ENCODE results near the gene U2AF1L4. TPM values are rescaled to one million over a fixed set of nuclear protein-coding genes. Genes with fewer than 3 reads are reported as not detected.

Gene U2AF1L4
- polyA plus RNA-seq, 3 donors, result 15.2 to 20.9 (median 17.2) TPM

DNA sequence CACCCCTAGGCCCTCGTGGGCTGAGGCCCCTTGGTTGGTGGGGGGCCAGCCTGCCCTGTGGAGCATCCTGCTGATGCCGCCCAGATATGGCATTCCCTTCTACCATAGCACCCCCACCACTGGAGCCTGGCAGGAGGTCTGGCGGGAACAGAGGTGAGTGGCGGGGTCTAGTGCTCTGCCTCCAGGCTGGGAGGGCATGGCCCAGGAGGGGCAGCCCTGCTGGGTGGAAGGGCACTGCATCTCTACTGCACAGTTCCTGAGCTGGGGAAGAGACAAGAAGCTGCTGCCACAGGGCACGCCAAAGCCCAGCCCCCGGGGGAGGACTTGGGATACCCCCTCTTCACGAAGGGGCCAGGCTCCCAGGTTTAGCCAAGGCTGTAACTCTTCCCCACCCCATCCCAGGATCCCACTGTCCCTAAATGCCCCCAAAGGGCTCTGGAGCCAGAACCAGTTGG is 29.8 kb downstream of the U2AF1L4 start:
- DNase-seq (ENCODE audit: low read depth in 3 of 3, low spot score in 2 of 3), result no peak

- no peak for DNase-seq (ENCODE audit: low read depth in 3 of 3, low spot score in 2 of 3)
Observed at GRCh38 chr19:35714601-35715354, 30.4 kb downstream of the U2AF1L4 start.

DNA sequence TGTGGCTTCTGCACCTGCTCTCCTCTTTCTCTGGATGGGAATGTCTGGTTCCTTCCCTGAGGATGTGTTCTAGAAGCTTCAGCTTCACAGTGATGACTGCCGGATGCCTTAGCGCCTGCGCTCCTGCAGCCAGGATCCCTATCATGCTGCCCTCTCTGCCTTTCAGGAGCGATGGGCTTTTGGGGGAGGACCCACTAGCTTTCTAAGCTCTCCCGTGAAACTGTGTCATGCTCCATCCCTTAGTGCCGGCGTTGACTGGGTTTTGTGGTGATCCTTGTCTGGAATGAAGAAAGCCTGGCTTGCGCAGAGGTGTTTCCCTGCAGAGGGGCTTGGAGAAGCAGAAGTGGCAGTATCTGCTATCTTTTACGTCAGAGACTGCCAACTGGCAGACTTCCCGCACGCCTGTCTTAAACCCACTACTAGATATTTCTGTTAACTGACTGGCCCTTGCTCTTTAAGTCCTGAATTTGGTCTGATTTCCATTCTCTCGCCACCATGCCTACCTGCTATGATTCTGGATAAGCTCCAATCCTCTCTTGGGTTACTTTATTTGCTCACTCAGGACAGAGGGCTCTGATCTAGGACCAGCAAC is 31.2 kb downstream of the U2AF1L4 start:
- DNase-seq (ENCODE audit: low read depth in 3 of 3, low spot score in 2 of 3), result no peak

DNA sequence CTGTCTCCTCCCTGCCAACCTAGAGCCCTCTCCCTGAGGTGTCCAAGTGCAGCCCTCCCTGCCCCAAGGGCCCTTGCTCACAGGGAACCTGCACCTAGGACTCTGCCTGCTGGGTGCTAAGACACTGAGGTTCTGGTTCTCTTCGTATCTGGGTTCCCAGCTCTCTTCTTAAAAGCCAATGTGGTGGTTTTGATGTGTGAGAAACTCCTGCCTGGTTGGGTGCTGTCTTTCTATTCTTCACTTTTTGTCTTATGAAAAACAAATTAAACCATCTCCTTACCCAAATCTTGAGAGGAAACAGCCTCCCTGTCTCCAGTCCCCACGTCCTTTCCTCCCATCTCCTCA is 31.7 kb downstream of the U2AF1L4 start:
- DNase-seq (ENCODE audit: low read depth in 3 of 3, low spot score in 2 of 3), result no peak

GRCh38 chr19:35712567-35713505 is 32.4 kb downstream of the U2AF1L4 start:
- no peak for DNase-seq (ENCODE audit: low read depth in 3 of 3, low spot score in 2 of 3)

DNA sequence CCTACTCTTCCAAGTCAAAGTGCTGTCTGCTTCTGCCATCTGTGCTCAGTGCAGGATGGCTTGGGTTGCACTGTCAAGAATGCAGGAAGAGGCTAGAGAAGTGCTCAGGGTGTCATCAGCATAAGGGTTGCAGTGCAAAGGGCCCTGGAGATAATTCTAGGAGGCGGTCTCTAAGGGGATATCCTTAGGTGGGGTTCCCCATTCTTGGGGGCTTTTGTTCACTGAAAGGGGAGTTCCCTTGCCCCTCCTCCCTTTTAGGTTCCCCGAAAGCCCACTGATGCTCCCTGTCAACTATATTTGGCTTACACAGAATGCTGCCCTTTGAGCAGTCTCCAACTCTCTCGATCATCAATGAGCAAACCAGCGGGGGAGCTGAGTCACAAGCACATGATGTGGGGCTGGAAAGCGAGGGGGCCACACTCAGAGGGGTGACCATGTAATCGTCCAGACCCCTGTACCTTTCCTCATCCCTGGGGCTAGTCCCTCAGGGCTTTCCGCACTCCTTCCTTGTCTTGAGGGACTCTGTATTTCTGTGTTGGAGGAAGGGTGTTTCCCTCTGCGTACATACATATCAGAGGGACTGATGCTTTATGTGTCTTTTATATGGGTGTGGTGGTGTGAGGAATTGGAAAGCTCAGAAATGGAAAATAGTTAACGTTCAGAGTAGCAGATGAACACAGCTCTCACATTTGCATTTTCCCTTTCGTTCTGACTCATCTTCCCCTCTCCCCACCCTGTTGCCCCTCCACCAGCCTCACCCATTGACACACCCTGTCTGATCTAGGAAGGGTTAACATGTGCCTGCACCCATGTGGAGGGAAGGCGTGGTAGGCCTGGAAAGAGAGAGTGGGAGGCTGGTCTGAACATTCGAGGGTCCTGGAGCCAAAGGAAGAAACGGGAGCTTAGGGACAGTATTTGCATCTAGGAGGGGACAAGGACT is 34.2 kb downstream of the U2AF1L4 start:
- DNase-seq (ENCODE audit: low read depth in 3 of 3, low spot score in 2 of 3), result no peak

- DNase-seq (ENCODE audit: low read depth in 3 of 3, low spot score in 2 of 3), result no peak
Observed at GRCh38 chr19:35708391-35708790, 36.8 kb downstream of the U2AF1L4 start.

GRCh38 chr19:35704218-35704617 is 41.0 kb downstream of the U2AF1L4 start, which contains the start of gene ZBTB32:
Gene ZBTB32, plus strand, starts transcription at chr19:35704558. Its CDS starts 10,069 bp downstream, at chr19:35714627.
- no peak for DNase-seq (ENCODE audit: low read depth in 3 of 3, low spot score in 2 of 3)

GRCh38 chr19:35703343-35703742 is 41.9 kb downstream of the U2AF1L4 start:
- DNase-seq (ENCODE audit: low read depth in 3 of 3, low spot score in 2 of 3), result no peak

DNA sequence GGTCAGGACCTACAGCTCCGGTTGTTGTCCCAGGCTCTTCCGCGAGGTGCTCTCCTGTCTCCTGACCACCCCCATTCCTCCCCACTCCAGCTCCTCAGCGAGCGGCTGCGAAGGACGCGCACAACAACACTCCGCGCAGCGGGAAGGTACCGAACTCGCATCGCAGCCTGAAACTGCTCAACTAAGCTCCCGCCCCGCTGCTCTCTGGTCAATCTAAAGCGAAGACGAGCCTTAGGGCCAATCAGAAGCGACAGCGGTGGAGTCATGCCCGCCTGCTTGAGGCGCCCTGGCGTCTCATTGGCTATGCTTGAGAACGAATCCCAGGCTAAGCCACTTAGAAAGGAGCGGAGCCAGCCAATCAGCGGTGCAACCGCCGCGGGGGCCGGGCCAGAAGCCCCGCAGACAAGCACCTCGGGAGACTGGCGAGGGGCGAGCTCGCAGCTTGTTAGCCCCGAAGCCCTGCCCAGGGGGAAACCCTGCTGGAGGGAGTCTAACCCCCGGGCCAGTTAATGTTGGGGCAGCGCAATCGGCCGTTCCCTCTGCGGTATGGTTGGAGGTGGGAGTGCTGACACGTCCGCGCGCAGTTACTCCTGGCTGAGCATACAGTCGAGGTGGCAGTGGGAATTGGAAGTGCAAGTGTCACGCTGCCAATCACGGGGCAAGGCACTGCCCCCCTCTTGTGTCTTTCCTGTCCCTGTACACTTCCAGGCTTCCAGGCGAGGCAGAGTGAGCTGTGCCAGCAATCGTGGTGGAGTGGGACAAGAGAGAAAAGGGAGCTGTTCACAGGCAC is 42.8 kb downstream of the U2AF1L4 start:
- peak; percentile 81 to 95 (median 84) for DNase-seq (ENCODE audit: low read depth in 3 of 3, low spot score in 2 of 3)

- no peak for DNase-seq (ENCODE audit: low read depth in 3 of 3, low spot score in 2 of 3)
Observed at GRCh38 chr19:35696835-35697234, 48.4 kb downstream of the U2AF1L4 start.

GRCh38 chr19:35695895-35696422 is 49.3 kb downstream of the U2AF1L4 start:
- no peak for DNase-seq (ENCODE audit: low read depth in 3 of 3, low spot score in 2 of 3)

DNA sequence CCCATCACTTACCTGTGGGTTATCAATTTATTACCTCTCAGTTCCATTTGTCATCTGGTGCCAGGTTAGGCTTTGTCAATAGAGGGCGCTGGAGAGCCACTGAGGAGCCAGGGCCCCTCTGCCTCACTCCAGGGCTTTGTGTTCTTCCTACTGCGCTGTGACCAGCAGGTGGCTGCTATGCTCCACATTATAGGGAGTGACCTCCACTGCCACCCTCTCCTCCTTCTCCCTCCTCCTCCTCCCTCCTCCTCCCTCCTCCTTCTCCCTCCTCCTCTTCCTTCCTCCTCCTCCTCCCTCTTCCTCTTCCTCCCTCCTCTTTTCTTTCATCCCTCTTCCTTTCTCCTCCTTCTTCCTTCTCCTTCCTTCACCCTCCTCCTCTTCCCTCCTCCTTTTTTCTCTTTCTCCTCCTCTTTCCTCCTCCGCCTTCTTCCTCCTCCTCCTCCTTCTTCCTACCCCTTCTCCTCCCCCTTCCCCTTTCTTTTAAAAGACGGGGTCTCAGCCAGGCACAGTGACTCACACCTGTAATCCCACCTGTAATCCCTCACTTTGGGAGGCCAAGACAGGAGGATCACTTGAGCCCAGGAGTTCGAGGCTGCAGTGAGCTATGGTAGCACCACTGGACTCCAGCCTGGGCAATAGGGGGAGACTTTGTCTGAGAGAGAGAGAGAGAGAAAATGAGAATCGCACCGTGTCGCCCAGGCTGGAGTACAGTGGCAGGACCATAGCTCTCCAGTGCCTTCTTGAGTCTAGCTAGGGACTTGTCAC is 51.2 kb downstream of the U2AF1L4 start:
- peak; percentile 70 to 77 (median 75) for DNase-seq (ENCODE audit: low read depth in 3 of 3, low spot score in 2 of 3)

DNA sequence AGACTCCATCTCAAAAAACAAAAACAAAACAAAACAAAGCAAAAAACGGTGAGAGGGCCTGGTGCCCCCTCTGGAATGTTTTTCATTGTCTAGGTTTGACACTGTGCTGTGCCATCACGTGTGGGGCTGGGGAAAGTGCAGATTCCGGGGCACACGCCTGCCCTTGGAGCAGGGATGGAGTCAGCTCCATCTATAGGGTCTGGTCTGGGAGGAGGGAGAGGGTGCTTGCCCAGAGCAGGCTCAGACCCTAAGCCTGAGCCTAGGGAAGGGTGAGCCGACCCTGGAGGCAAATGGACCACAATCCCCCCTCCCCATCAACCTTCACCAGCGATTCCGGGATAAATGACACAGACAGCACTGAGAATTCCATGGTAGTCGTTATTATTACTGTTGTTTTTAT is 51.8 kb downstream of the U2AF1L4 start:
- no peak for DNase-seq (ENCODE audit: low read depth in 3 of 3, low spot score in 2 of 3)
